Mesodermal cell (in vitro differentiated cells): ENCODE results near the gene TPK1.
"Not testable (repeated sequence)": the region's sequence is repeated elsewhere in the genome, so short reads cannot be mapped to it uniquely, and the experiment has no call there.

Experiments used
- H3K27ac ChIP-seq: 2 replicates; pipeline ENCODE4 v1.7.0; 2013; ENCODE audit warnings: mild to moderate bottlenecking, low read depth, low read length, moderate library complexity; ENCODE audit not compliant: severe bottlenecking
- H3K36me3 ChIP-seq: 2 replicates; pipeline ENCODE4 v1.7.1; 2013; ENCODE audit warnings: mild to moderate bottlenecking, low read length, moderate library complexity; ENCODE audit not compliant: control insufficient read depth, insufficient read depth
- H3K4me1 ChIP-seq: one replicate; pipeline ENCODE4 v1.7.1; 2013; ENCODE audit warnings: mild to moderate bottlenecking, low read length; ENCODE audit not compliant: insufficient read depth, control insufficient read depth, poor library complexity, severe bottlenecking
- H3K4me3 ChIP-seq: 2 replicates; pipeline ENCODE4 v1.7.0; 2013; ENCODE audit warnings: low read length, control low read depth, mild to moderate bottlenecking; ENCODE audit not compliant: insufficient read depth, poor library complexity, severe bottlenecking; ENCODE audit errors: extremely low read depth
- H3K9me3 ChIP-seq: 2 replicates; pipeline ENCODE4 v1.7.1; 2013; ENCODE audit warnings: mild to moderate bottlenecking, low read length, moderate library complexity; ENCODE audit not compliant: control insufficient read depth
- WGBS, 2 experiments: methylation state at CpG; one replicate each; pipeline ENCODE4 v1.1.5; 2013; ENCODE audit warnings: missing lambda C conversion rate in 2 of 2; ENCODE audit not compliant: insufficient coverage in 2 of 2; 5-methylcytosine and 5-hydroxymethylcytosine counted together

Gene TPK1

DNA sequence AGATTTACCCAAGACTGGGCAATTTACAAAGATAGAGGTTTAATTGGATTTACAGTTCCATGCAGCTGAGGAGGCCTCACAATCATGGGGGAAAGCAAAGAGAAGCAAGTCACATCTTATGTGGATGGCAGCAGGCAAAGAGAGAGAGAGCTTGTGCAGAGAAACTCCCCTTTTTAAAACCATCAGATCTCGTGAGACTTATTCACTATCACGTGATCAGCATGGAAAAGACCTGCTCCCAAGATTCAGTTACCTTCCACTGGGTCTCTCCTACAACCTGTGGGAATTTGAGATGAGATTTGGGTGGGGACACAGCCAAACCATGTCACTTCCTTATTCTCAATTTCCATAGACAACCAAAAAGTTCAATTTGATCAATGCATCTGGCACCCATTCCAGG, 407.4 kb downstream of the TPK1 start:
- WGBS, 2 experiments = no CpG with 5 or more reads among the region's 2 CpGs
- Histone ChIP-seq H3K27ac (no peak overlapping the region), H3K4me3 (no peak overlapping the region)

DNA sequence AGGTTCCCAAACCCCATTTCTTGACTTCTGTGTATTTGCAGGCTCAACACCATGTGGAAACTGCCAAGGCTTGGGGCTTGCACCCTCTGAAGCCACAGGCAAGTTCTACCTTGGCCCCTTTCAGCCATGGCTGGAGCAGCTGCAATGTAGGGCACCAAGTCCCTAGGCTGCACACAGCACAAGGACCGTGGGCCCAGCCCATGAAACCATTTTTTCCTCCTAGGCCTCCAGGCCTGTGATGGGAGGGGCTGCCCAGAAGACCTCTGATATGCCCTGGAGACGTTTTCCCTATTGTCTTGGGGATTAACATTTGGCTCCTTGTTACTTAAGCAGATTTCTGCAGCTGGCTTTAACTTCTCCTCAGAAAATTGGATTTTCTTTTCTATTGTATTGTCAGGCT, 408.3 kb downstream of the TPK1 start:
- H3K27ac ChIP-seq, H3K4me3 ChIP-seq, H3K36me3 ChIP-seq, H3K4me1 ChIP-seq: not testable (repeated sequence)
- H3K9me3 ChIP-seq = peaks cover 11% of the 10 kb centered on the region
- WGBS, 2 experiments = 50% methylated on average over 2 of the region's 2 CpGs; no CpG with 5 or more reads in 1 of the 2 experiments

More for the DNA sequence above, 407.4 kb downstream of the TPK1 start:
- peaks cover 11% of the 10 kb centered on the region for H3K9me3 ChIP-seq
- H3K4me1 ChIP-seq = no peaks in the 10 kb centered on the region
- no peaks in the 10 kb centered on the region for H3K36me3 ChIP-seq

DNA sequence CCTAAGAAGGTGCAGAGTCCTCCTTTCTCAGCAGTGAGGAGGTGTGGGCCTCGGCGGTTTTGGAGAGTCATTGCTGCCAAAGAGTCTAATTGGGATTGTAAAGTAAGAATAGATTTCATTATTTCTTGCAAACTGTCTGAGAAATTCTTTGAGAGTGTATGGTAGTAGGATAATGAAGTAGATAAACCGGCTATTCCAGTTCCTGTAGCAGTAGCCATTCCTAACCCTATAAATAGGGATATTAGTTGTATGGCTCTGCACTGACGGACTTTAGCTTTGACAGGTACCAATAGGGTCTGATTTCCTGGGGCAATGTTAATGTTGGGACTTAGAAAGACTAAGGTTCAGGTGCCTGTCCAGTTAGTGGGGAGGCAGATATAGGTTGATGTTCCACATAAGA, 416.9 kb downstream of the TPK1 start:
- not testable (repeated sequence) for H3K4me1 ChIP-seq, H3K9me3 ChIP-seq, H3K36me3 ChIP-seq, H3K4me3 ChIP-seq, H3K27ac ChIP-seq
- WGBS, 2 experiments = 100% methylated on average over 1 to 3 of the region's 4 CpGs

DNA sequence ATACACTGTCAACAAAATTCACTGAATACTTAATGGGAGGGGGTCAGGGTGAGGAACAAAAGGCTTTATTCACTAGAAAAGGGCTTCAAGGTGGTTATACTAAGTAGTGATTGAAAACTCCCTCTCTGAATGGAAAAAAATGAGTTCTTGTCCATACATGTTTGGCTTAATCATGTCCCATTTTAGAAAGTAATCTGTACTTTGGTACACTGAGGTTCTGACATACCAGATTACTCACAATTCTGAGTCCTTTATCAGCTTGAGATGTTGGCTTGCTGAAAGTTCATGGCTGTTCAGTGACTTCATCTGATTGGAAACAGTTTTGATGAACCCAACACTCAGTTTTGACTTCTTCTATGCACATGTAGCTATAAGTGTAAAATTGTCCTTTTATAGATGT, 419.5 kb downstream of the TPK1 start:
- Histone ChIP-seq H3K36me3 (no peaks in the 10 kb centered on the region), H3K4me1 (no peaks in the 10 kb centered on the region), H3K27ac (no peak overlapping the region), H3K4me3 (no peak overlapping the region), H3K9me3 (no peaks in the 10 kb centered on the region)

DNA sequence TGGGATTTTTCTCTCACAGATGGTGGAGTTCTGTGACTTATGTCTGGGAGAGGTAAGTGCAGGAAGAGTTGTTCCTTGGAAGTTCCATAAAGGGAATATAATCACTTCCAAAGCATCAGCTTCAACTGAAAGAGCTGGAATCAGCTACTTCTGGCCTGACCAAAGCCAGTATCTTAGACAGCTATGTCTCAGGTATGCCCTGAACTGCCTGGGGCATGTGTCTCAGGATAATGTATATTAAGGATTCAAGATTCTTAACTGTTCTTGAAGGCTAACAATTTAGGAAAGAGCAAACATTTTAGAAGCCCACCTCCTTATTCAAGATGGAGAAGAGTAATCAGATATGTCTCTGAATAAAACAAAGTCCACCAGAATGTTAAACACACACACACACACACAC, 420.0 kb downstream of the TPK1 start:
- H3K4me1 ChIP-seq = no peaks in the 10 kb centered on the region
- no peak overlapping the region for H3K27ac ChIP-seq
- H3K4me3 ChIP-seq = no peak overlapping the region
- no peaks in the 10 kb centered on the region for H3K9me3 ChIP-seq
- H3K36me3 ChIP-seq = no peaks in the 10 kb centered on the region

DNA sequence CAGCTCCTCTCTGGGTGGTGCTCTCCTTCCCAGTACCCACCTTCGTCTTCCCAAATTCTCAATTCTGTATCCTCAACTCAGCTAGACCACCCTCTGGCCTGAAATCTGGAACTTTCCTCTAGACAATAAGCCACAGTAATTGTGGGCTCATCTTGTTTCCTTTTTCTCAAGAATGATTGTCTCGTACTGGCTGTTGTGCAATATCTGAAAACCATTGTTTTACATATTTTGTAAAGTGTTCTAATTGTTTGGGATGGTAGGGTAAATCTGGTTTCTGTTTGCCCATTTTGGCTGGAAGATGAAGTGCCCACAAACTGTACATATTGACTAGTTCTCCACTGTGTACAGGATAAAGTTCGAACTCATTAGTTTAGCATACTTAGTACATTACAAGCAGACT, 421.0 kb downstream of the TPK1 start:
- WGBS, 2 experiments = 50 to 71% methylated on average over 1 to 2 of the region's 3 CpGs
- no peaks in the 10 kb centered on the region for H3K9me3 ChIP-seq
- H3K27ac ChIP-seq = no peak overlapping the region
- H3K4me3 ChIP-seq = no peak overlapping the region
- no peaks in the 10 kb centered on the region for H3K36me3 ChIP-seq
- no peaks in the 10 kb centered on the region for H3K4me1 ChIP-seq

DNA sequence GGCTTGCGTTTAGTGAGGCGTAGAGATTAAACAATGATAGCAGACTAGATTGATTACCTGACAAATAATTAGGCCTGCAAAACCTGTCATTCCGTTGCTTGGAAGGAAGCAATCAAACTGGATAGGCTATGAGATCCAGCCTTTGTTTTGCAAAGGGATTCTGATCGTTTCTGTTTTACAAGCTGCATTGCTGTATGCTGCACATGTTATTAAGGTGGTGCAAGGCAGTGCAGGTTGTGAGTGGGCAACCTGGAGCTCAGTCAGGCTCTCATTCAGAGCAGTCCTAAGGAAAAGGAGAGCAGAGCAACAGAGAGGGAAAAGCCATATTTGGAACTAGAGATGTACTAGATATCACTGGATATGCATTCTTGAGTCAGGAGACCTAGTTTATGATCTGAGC, 425.4 kb downstream of the TPK1 start:
- Histone ChIP-seq H3K9me3 (no peaks in the 10 kb centered on the region), H3K4me1 (no peaks in the 10 kb centered on the region), H3K36me3 (no peaks in the 10 kb centered on the region), H3K4me3 (no peak overlapping the region), H3K27ac (no peak overlapping the region)
- WGBS, 2 experiments = 86 to 89% methylated on average over 4 of the region's 4 CpGs

DNA sequence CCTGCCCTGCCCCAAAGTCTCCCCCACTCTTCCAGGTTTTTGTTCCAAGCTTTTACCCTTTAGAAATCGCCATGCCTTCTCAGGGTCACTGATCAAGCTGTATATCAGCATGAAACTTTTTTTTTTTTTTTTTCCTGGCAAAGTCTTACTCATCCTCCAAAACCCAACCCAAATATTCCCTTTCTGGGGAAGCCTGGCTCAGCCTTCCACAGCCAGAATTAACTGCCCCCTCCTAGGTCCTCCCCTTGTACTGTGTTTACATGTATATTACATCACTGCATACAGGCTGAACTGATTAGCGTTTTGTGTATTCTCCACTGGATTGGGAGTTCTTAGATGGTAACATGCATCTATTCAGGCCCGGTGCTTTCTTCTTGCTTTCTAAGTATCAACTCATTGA, 427.7 kb downstream of the TPK1 start:
- Histone ChIP-seq H3K4me1 (no peaks in the 10 kb centered on the region), H3K9me3 (no peaks in the 10 kb centered on the region), H3K36me3 (no peaks in the 10 kb centered on the region), H3K27ac (no peak overlapping the region), H3K4me3 (no peak overlapping the region)
- 63 to 100% methylated on average over 1 to 2 of the region's 3 CpGs for WGBS, 2 experiments

DNA sequence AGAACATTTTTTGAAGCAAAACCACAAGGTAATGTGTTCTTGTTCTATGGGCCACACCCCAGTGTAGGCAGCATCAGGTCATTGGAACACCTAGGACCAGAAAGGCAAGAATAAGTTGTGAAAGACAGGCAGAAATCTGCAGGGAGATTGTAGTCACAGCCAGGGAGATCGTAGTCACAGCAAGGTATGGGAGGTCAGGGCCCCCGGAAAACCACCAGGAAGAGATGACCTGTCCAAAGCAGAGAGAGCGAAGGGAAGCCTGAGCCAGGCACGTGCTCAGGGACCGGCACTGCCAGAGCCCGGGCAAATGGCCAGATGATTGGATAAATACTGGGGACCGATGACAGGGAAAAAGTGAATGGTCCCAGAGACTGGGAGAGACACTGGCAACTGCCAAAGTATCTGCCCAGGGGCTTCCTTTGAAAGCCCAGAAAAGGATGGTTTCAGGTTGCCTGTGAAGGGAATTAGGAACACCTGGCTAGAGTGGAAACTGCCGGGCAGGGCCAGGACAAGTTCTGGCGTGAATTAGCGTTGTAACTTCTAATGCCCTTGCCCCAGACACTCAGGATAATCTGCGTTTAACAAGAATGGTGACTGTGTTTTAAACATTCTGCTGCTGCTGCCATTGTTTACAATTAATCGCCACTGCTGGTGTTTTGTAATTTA, 428.5 kb downstream of the TPK1 start:
- H3K36me3 ChIP-seq = no peaks in the 10 kb centered on the region
- WGBS, 2 experiments = 89% methylated on average over 11 of the region's 12 CpGs

DNA sequence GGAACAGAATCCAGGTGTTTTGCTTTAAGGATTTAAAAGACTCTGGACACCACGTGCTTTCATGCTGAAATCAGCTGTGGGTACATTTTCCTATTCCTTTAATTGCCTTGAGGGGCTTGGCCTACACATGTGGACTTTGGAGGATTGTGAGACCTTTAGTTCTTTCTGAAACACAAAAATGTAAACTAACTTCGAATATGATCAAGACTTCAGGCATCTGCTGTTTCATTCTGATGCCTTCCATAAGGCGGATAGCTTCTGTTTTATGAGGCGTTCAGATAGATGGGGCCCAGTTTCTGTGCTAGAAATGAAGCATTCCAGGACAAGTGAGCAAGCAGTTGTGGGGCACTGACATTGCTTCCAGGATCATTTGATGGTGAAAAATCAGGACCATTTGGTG, 430.9 kb downstream of the TPK1 start:
- Histone ChIP-seq H3K9me3 (no peaks in the 10 kb centered on the region), H3K36me3 (no peaks in the 10 kb centered on the region), H3K4me3 (no peak overlapping the region), H3K27ac (no peak overlapping the region), H3K4me1 (no peaks in the 10 kb centered on the region)
- WGBS, 2 experiments = 85 to 97% methylated on average over 3 to 4 of the region's 4 CpGs

More for the DNA sequence above, 428.5 kb downstream of the TPK1 start:
- Histone ChIP-seq H3K27ac (no peak overlapping the region), H3K4me1 (no peaks in the 10 kb centered on the region), H3K9me3 (no peaks in the 10 kb centered on the region), H3K4me3 (no peak overlapping the region)

DNA sequence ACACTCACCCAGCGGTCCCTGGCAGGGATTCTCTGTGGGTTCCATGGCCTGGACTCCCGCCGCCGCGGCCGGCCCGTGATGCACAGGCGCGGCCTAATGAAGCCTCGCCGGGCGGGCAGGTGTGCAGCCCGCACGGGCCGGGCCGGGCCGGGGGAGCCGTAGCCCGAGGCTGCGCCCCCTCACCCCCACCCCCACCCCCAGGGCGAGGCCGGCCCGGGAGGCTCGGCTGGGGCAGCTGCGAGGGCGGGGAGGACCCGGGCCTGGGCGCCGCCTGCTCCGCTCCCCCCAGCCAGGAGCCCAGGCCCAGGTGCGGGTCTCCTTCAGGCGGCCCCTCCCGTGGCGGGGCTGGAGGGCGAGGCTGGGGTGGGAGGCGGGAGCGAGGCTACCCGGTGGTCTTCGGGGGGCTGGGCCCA, 432.2 kb downstream of the TPK1 start, which contains the start of gene NOBOX:
Gene NOBOX, minus strand, starts transcription at position 45 of the 413 bp plus-strand sequence.
- no peak within 1 kb of the TSS for H3K27ac ChIP-seq
- WGBS, 2 experiments = 89 to 99% methylated on average over 14 to 18 of the region's 39 CpGs

More for the DNA sequence above, 432.2 kb downstream of the TPK1 start, which contains the start of gene NOBOX:
- H3K36me3 ChIP-seq = no peaks in the 10 kb centered on the region
- no peaks in the 10 kb centered on the region for H3K9me3 ChIP-seq
- no peak within 1 kb of the TSS for H3K4me3 ChIP-seq
- no peaks in the 10 kb centered on the region for H3K4me1 ChIP-seq
